Hepatocyte (in vitro differentiated cells): ENCODE results near the gene NUP85. TPM values are rescaled to one million over a fixed set of nuclear protein-coding genes. Genes with fewer than 3 reads are reported as not detected.

Source experiments
- DNase-seq: peaks from one replicate; pipeline ENCODE4 v3.0.0-alpha.2; 2016; ENCODE audit warnings: low spot score
- H2AFZ ChIP-seq: fragments of 200-600 bp; sonication (generic); 2 replicates; pipeline ENCODE4 v1.6.0; 2016; ENCODE audit warnings: antibody characterized with exemption, mild to moderate bottlenecking
- H3K27ac ChIP-seq: fragments of 200-600 bp; sonication (generic); 2 replicates; pipeline ENCODE4 v1.5.1; 2016; ENCODE audit warnings: mild to moderate bottlenecking
- H3K27me3 ChIP-seq: fragments of 200-600 bp; sonication (generic); 2 replicates; pipeline ENCODE4 v1.6.1; 2016
- H3K36me3 ChIP-seq: fragments of 200-600 bp; sonication (generic); replicated peaks from 2 replicates; pipeline ENCODE4 v1.5.1; 2016; ENCODE audit warnings: low read depth; ENCODE audit not compliant: insufficient read depth
- H3K4me1 ChIP-seq: fragments of 200-600 bp; sonication (generic); 2 replicates; pipeline ENCODE4 v1.5.1; 2016; ENCODE audit warnings: mild to moderate bottlenecking, moderate library complexity; ENCODE audit not compliant: insufficient read depth
- H3K4me2 ChIP-seq: fragments of 200-600 bp; sonication (generic); 2 replicates; pipeline ENCODE4 v1.6.0; 2016
- H3K4me3 ChIP-seq: fragments of 200-600 bp; sonication (generic); 2 replicates; pipeline ENCODE4 v1.5.1; 2016; ENCODE audit warnings: mild to moderate bottlenecking
- H3K79me2 ChIP-seq: fragments of 200-600 bp; sonication (generic); 2 replicates; pipeline ENCODE4 v1.6.0; 2017; ENCODE audit warnings: mild to moderate bottlenecking
- H3K9me2 ChIP-seq: fragments of 200-600 bp; sonication (generic); replicated peaks from 2 replicates; pipeline ENCODE4 v1.6.0; 2017; ENCODE audit warnings: mild to moderate bottlenecking; ENCODE audit not compliant: insufficient read depth
- H3K9me3 ChIP-seq: fragments of 200-600 bp; sonication (generic); 2 replicates; pipeline ENCODE4 v1.5.1; 2016; ENCODE audit warnings: low read depth, mild to moderate bottlenecking
- H4K20me1 ChIP-seq: fragments of 200-600 bp; sonication (generic); 2 replicates; pipeline ENCODE4 v1.6.0; 2016; ENCODE audit warnings: mild to moderate bottlenecking; ENCODE audit not compliant: insufficient read depth, poor library complexity, severe bottlenecking
- EZH2 ChIP-seq: fragments of 200-600 bp; sonication (generic); IDR thresholded peaks from 2 replicates; pipeline ENCODE4 v1.6.1; 2016; ENCODE audit warnings: antibody characterized with exemption, mild to moderate bottlenecking, borderline replicate concordance
- EZH2phosphoT487 ChIP-seq: fragments of 200-600 bp; sonication (generic); IDR thresholded peaks from one replicate; pipeline ENCODE4 v1.6.1; 2018; ENCODE audit warnings: antibody characterized with exemption, mild to moderate bottlenecking, low read depth, moderate library complexity; ENCODE audit not compliant: unreplicated experiment, severe bottlenecking
- WGBS: methylation state at CpG from one replicate; pipeline ENCODE4 v1.1.6; 2016; ENCODE audit warnings: low lambda C conversion rate; ENCODE audit errors: missing lambda C conversion rate; 5-methylcytosine and 5-hydroxymethylcytosine counted together
- polyA plus RNA-seq: library from polyadenylated mRNA; unstranded; fragments of >200 nt; fragmentation: Nextera tagmentation; extraction: Ambion mirVana; gene quantifications from 2 replicates; pipeline ENCODE4 v1.2.1, GENCODE V29; 2016
- total RNA-seq: library from RNA; depleted of rRNA; stranded (reverse); fragments of >200 nt; gene quantifications from 2 replicates; pipeline ENCODE4 v1.2.3, GENCODE V29; 2014
- TF ChIP-seq, protein P1 (sequence below): fragments of 200-600 bp; sonication (generic); IDR thresholded peaks from 2 replicates; pipeline ENCODE4 v1.5.1; 2016; ENCODE audit warnings: antibody characterized with exemption, mild to moderate bottlenecking; ENCODE audit not compliant: poor library complexity

Gene NUP85
- total and polyA plus RNA-seq, 2 experiments from 2014 or later: 28.6 to 45.5 TPM

DNA sequence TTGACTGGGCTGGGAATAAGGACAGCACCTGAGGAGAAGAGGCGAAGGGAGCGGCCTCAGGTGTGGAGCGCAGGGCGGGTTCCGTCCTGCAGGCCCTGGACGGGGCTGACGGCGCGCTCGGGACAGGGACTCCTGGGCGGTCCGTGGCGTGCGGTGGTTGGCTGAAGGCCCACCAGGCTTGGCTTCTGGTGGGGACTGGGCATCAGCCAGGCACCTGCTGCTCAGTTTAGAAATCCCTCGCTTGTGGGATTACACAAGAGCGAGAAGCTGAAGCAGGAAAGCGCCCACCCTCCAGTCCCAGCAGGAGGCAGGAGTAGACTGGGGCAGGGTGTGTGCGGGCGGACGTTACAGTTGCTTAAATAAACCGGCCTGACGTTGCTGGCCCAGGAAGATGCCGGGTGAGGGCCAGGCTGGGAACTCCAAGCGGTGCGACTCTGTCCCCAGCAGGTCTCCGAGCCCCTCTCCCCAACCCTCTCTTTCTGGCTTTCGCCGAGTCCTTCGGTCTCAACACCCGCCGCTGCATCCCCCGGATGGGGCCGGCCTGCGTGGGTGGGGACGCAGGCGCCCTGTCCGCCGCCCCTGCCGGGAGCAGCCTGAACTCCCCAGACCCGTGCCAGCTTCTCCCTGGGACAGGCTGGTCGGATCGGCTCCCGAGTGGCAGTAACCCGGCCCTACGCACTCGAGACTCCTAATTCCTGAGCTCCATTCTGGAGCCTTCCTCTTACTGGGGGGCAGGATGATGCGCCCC, 64.9 kb downstream of the NUP85 start:
- peak overlapping the region; percentile 100 for H2AFZ ChIP-seq
- peak overlapping the region; percentile 100 for H3K4me3 ChIP-seq
- H3K4me1 ChIP-seq: peaks cover 7% of the 10 kb centered on the region

DNA sequence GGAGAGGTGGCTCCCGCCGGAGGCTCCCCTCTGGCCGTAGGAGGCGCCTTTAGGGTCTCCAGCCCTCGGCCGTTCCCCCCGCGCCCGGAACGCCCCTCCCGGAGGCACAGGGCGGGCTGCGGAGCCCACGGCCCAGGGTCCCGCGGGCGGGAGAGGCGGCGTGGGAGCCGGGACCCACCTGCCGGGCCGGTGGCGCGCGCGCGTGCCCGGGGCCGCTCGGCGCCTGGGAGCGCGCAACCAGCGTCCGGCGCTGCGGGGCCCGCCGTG, 65.4 kb downstream of the NUP85 start, which contains the start of gene MIF4GD:
Gene MIF4GD, minus strand, starts transcription at position 266 of the 267 bp plus-strand sequence. CDS start 1,036 bp downstream, outside the sequence.
- Histone ChIP-seq H3K27me3 (no peaks in the 10 kb centered on the region), H3K9me2 (no peaks in the 10 kb centered on the region), H3K4me2 (peak within 1 kb of the TSS; percentile 100), H3K36me3 (no peaks in the 10 kb centered on the region), H3K9me3 (no peaks in the 10 kb centered on the region), H4K20me1 (no peaks in the 10 kb centered on the region), H3K27ac (peak within 1 kb of the TSS; percentile 98), H3K4me3 (peak within 1 kb of the TSS; percentile 100), H3K79me2 (no peaks in the 10 kb centered on the region), H2AFZ (peak within 1 kb of the TSS; percentile 100), H3K4me1 (peaks cover 7% of the 10 kb centered on the region)
- no peak for TF ChIP-seq EZH2
- no peak for TF ChIP-seq EZH2phosphoT487
- TF ChIP-seq, protein P1, sequence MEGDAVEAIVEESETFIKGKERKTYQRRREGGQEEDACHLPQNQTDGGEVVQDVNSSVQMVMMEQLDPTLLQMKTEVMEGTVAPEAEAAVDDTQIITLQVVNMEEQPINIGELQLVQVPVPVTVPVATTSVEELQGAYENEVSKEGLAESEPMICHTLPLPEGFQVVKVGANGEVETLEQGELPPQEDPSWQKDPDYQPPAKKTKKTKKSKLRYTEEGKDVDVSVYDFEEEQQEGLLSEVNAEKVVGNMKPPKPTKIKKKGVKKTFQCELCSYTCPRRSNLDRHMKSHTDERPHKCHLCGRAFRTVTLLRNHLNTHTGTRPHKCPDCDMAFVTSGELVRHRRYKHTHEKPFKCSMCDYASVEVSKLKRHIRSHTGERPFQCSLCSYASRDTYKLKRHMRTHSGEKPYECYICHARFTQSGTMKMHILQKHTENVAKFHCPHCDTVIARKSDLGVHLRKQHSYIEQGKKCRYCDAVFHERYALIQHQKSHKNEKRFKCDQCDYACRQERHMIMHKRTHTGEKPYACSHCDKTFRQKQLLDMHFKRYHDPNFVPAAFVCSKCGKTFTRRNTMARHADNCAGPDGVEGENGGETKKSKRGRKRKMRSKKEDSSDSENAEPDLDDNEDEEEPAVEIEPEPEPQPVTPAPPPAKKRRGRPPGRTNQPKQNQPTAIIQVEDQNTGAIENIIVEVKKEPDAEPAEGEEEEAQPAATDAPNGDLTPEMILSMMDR: no peak
- peak; percentile 94 for DNase-seq
- WGBS: 2% methylated on average over 17 of the region's 39 CpGs

More for the DNA sequence above, 64.9 kb downstream of the NUP85 start:
- H3K27ac ChIP-seq: peak overlapping the region; percentile 98
- H3K79me2 ChIP-seq: no peaks in the 10 kb centered on the region
- peak overlapping the region; percentile 99 for H3K4me2 ChIP-seq
- H3K27me3 ChIP-seq: no peaks in the 10 kb centered on the region
- no peaks in the 10 kb centered on the region for H4K20me1 ChIP-seq
- no peaks in the 10 kb centered on the region for H3K9me3 ChIP-seq
- H3K9me2 ChIP-seq: no peaks in the 10 kb centered on the region
- peak; percentile 88 for DNase-seq
- TF ChIP-seq EZH2: no peak
- TF ChIP-seq, protein P1: peak; percentile 49
- TF ChIP-seq EZH2phosphoT487: no peak
- H3K36me3 ChIP-seq: no peaks in the 10 kb centered on the region
- WGBS: 2% methylated on average over 47 of the region's 47 CpGs

DNA sequence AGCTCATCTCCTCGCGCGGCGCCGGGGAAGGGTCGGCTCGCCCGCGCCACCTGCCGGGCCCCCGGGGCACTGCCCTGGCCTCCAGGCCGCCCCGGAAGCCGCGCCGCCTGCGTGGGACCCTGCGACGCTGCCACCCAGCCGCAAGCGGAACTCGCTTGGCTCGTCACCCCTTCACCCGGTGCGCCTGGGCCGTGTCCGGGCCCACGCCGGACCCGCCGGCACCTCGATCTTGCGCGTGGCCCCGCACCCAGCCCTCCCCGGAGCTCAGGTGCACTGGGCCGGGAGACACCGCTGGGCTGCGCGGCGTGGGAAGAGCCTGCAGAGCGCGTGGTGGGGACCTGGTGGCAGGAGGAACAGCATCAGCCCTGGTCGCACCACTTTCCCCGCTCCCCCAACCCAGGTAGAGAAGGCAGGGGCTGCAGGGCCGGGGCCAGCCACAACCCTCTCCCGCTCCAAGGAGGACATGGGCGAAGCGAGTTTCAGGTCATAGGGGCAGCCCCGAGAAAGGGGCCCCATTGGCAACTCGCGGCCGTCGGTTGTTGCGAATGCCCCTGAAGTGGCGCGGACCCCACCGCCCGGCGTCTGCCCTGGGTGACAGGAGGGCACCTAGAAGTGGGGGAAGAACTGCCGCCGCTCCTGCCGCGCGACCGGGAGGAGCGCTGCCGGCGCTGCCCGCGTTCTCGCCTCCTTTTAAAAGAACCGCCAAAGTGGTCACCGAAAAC, 65.9 kb downstream of the NUP85 start:
- peak; percentile 53 for DNase-seq
- Histone ChIP-seq H3K9me3 (no peaks in the 10 kb centered on the region), H4K20me1 (no peaks in the 10 kb centered on the region), H3K36me3 (no peaks in the 10 kb centered on the region), H3K27me3 (no peaks in the 10 kb centered on the region), H3K4me1 (peaks cover 7% of the 10 kb centered on the region), H3K79me2 (no peaks in the 10 kb centered on the region), H3K27ac (peak overlapping the region; percentile 80), H3K4me2 (peak overlapping the region; percentile 100), H3K4me3 (peak overlapping the region; percentile 88), H3K9me2 (no peaks in the 10 kb centered on the region), H2AFZ (peak overlapping the region; percentile 100)
- TF ChIP-seq EZH2phosphoT487: no peak
- TF ChIP-seq, protein P1: peak; percentile 49
- under 1% methylated on average over 44 of the region's 74 CpGs for WGBS
